HTERT RPE-1 (cell line): Measurements from ENCODE around the gene ID3.
"Not testable (repeated sequence)": the region's sequence is repeated elsewhere in the genome, so short reads cannot be mapped to it uniquely, and the experiment has no call there.

Experiments used
- in situ Hi-C: fragments of 300-500 bp; cut with MboI; formaldehyde crosslinking; loops from 4 replicates; pipeline ENCODE4 v1.14.3; 2020; ENCODE audit warnings: low sequenced_read_pairs

The ID3 gene

GRCh38 chr1:23553231-23554126 is 5.8 kb downstream of the ID3 start:
- in situ Hi-C loops: no loop called here

- in situ Hi-C loops: no loop called here
Observed at GRCh38 chr1:23551849-23552248, 7.5 kb downstream of the ID3 start.

GRCh38 chr1:23548704-23549143 is 10.6 kb downstream of the ID3 start:
- in situ Hi-C loops: no loop called here

GRCh38 chr1:23546897-23547584 is 12.3 kb downstream of the ID3 start:
- in situ Hi-C loops: no loop called here

GRCh38 chr1:23545851-23546250 is 13.4 kb downstream of the ID3 start:
- in situ Hi-C loops: no loop called here

GRCh38 chr1:23544444-23545389 is 14.6 kb downstream of the ID3 start:
- in situ Hi-C loops: no loop called here

- in situ Hi-C loops: no loop called here
Observed at GRCh38 chr1:23543707-23544443, 15.4 kb downstream of the ID3 start.

- in situ Hi-C loops: not testable (repeated sequence)
Observed at GRCh38 chr1:23542940-23543339, 16.4 kb downstream of the ID3 start.

GRCh38 chr1:23539698-23540266 is 19.5 kb downstream of the ID3 start:
- in situ Hi-C loops: no loop called here

- in situ Hi-C loops: no loop called here
Observed at GRCh38 chr1:23537296-23537973, 21.9 kb downstream of the ID3 start.

GRCh38 chr1:23533246-23534023 is 25.9 kb downstream of the ID3 start:
- in situ Hi-C loops: no loop called here

- in situ Hi-C loops: no loop called here
Observed at GRCh38 chr1:23531562-23532094, 27.7 kb downstream of the ID3 start.

- in situ Hi-C loops: no loop called here
Observed at GRCh38 chr1:23530747-23531561, 28.3 kb downstream of the ID3 start, which contains the start of gene E2F2. Gene E2F2 (minus strand): TSS chr1:23531233. CDS start chr1:23530793, 440 bp downstream.

- in situ Hi-C loops: no loop called here
Observed at GRCh38 chr1:23530087-23530746, 29.1 kb downstream of the ID3 start.

- in situ Hi-C loops: no loop called here
Observed at GRCh38 chr1:23529146-23530086, 29.9 kb downstream of the ID3 start.
